Measurements from ENCODE around the gene HDDC2. TPM values are rescaled to one million over a fixed set of nuclear protein-coding genes. Genes with fewer than 3 reads are reported as not detected.

The HDDC2 gene
- total RNA-seq, 2 experiments from 2014 or later, result 88.9 to 92.3 TPM

DNA sequence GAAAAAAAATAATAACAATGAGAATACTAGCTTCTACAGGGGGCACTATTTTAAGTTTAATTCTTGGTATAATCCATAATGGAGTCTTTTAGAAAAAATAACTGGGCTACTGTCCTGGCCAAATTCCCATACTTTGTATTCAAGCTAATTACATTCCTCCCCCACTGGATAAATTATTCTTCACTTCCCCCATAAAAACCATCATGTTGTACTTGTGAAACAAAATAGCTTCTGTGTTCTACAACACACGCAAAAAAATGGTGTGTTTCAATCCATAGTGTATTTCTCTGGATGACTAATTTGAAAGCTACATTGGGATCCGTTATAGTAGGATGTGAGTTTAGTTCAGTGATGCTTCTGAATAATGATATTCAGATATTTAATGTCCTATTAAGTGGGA lies 21.6 kb upstream of the HDDC2 start:
- CTCF ChIA-PET, result interaction anchor here (0.9 kb wide), 1 partner anchor 12 kb away, joined by 3 read pairs; no protein-coding TSS in a partner anchor
- Mint-ChIP-seq H3K4me1 (ENCODE audit: low read depth) (no peaks in the 10 kb centered on the region), H3K36me3 (no peaks in the 10 kb centered on the region), H3K27ac (no peak overlapping the region), H3K9me3 (no peaks in the 10 kb centered on the region), H3K4me3 (no peak overlapping the region), H3K27me3 (peaks cover 6% of the 10 kb centered on the region)
- POLR2A ChIA-PET, result interaction anchor here (0.9 kb wide), 1 partner anchor 8 kb away, joined by 3 read pairs; no protein-coding TSS in a partner anchor
- intact Hi-C loops (cut with micrococcal nuclease), result no loop called here
- no peak for DNase-seq

DNA sequence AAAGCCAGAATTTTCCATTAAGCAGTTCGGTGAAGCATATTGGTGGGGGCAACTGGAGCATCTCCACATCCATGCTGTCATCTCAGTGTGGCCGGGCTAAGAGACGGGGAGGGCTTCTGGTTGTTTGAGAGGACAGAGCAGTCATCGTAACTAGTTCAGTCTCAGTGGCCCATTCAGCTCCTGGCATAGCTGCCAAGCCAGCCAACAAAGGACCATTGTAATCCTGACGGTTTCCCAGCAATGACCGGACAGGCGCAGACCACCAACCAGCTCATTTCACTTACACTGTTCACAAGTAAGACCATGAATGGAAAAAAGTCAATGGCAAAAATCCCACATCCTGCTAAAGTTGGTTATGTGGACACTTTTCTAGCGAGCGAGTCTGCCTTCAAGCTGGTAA lies 14.9 kb upstream of the HDDC2 start:
- H3K36me3 Mint-ChIP-seq, result no peaks in the 10 kb centered on the region
- H3K27ac Mint-ChIP-seq, result no peak overlapping the region
- H3K4me1 Mint-ChIP-seq (ENCODE audit: low read depth), result no peaks in the 10 kb centered on the region
- no peaks in the 10 kb centered on the region for H3K9me3 Mint-ChIP-seq
- H3K4me3 Mint-ChIP-seq, result no peak overlapping the region
- peaks cover 9% of the 10 kb centered on the region for H3K27me3 Mint-ChIP-seq
- intact Hi-C loops (cut with micrococcal nuclease), result no loop called here
- CTCF ChIA-PET, result interaction anchor here (1.0 kb wide), 1 partner anchor 437 kb away, joined by 4 read pairs; no protein-coding TSS in a partner anchor
- DNase-seq, result no peak
- POLR2A ChIA-PET, result no interaction called here

DNA sequence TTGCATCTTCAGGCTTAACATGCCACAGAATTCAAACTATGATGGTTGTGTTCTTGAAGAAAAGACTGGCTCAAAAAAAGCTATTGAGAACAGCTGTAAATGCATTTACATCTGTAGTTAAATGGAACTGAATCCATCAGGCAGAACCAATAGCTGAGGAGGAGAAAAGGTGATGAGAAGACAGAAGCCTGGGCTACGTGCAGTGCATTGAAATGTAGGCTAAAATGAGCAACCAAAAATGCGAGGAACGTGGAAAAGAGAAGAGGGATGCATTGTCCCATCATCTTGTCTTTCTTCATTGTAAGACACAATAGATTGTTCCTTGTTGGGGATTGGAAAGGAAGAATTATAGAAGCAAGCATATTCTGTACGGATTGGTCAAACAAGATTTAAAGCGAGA lies 13.8 kb upstream of the HDDC2 start:
- no peak overlapping the region for H3K4me3 Mint-ChIP-seq
- ChIA-PET CTCF (interaction anchor here (1.0 kb wide), 1 partner anchor 438 kb away, joined by 4 read pairs; no protein-coding TSS in a partner anchor), POLR2A (no interaction called here)
- H3K4me1 Mint-ChIP-seq (ENCODE audit: low read depth), result no peaks in the 10 kb centered on the region
- intact Hi-C loops (cut with micrococcal nuclease), result no loop called here
- H3K36me3 Mint-ChIP-seq, result no peaks in the 10 kb centered on the region
- no peaks in the 10 kb centered on the region for H3K9me3 Mint-ChIP-seq
- no peak overlapping the region for H3K27ac Mint-ChIP-seq
- peaks cover 11% of the 10 kb centered on the region for H3K27me3 Mint-ChIP-seq
- DNase-seq, result no peak

DNA sequence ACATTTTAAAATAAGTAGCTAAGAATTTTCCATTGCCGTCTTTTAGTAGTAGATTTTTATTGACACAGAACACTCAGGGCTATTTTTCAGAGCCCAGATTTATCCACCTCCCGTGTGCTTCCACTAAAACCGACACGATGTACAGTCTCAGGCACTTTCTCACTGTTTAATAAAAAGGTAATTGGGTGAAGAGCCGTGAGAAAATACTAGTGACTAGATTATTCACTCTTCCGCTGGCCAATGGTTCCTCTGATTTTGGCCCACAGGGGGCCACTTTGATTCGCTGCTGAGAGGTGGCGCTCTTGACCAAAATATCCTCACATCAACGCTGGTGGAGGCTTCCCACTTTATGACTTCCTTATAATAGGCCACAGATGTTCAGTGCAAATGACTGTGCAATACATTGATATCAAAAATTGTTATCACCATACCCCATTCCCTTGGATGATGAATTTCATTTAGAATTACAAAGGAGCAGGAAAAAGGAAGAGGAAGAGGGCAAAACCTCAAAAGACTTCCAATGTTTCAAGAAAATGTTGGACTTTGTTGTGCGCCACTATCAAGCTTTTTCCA lies 12.3 kb upstream of the HDDC2 start:
- peak; percentile 58 for DNase-seq
- ChIA-PET CTCF (interaction anchor here (0.7 to 4.6 kb wide), 8 partner anchors 13 to 661 kb away, joined by 3 to 49 read pairs (median 7); partner anchors contain the start of gene HDDC2), POLR2A (interaction anchor here (0.6 kb wide), 1 partner anchor 433 kb away, joined by 3 read pairs; no protein-coding TSS in a partner anchor)
- no peaks in the 10 kb centered on the region for H3K36me3 Mint-ChIP-seq
- H3K27ac Mint-ChIP-seq, result no peak overlapping the region
- H3K4me3 Mint-ChIP-seq, result no peak overlapping the region
- H3K9me3 Mint-ChIP-seq, result no peaks in the 10 kb centered on the region
- intact Hi-C loops (cut with micrococcal nuclease), result no loop called here
- H3K27me3 Mint-ChIP-seq, result peaks cover 11% of the 10 kb centered on the region
- no peaks in the 10 kb centered on the region for H3K4me1 Mint-ChIP-seq (ENCODE audit: low read depth)

DNA sequence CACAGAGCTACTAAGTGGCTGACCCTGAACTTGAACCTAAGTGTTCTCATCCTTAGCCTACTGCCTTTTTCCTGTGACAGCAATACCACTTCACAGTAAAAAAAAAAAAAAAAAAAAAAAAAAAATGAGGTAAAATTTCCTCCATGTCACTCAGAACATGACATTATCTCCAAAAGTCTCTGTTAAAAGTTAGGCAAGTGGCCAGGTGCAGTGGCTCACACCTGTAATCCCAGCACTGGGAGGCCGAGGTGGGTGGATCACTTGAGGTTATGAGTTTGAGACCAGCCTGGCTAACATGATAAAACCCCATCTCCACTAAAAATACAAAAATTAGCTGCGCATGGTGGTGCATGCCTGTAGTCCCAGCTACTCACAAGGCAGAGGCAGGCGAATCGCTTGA lies 11.2 kb upstream of the HDDC2 start:
- no peak overlapping the region for H3K4me3 Mint-ChIP-seq
- ChIA-PET CTCF (interaction anchor here (0.9 to 4.6 kb wide), 10 partner anchors 12 to 662 kb away, joined by 3 to 49 read pairs (median 11); partner anchors contain the start of gene HDDC2), POLR2A (no interaction called here)
- DNase-seq, result no peak
- no peaks in the 10 kb centered on the region for H3K9me3 Mint-ChIP-seq
- H3K27me3 Mint-ChIP-seq, result peaks cover 16% of the 10 kb centered on the region
- peaks cover 5% of the 10 kb centered on the region for H3K4me1 Mint-ChIP-seq (ENCODE audit: low read depth)
- no peaks in the 10 kb centered on the region for H3K36me3 Mint-ChIP-seq
- H3K27ac Mint-ChIP-seq, result no peak overlapping the region
- intact Hi-C loops (cut with micrococcal nuclease), result loop anchor here (2.0 kb wide), 1 partner anchor 662 kb away; no protein-coding TSS in a partner anchor

DNA sequence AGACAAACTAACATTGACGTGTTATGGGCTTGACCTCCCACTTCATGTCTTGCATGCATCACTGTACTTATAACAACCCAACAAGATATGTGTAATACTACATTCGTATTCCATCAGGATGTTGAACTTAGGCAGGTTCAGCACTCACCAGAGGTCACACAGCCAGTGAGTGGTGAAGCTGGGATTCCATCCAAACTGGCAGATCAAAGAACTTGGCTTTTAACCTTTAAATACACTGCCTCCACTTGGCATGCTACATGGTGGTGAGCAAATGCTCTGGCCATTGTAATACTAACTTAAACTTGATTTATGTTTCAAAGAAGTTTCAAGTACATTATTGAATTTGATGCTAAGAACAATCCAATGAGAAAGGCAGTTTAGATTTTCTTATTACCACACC lies 10.7 kb upstream of the HDDC2 start:
- DNase-seq, result no peak
- intact Hi-C loops (cut with micrococcal nuclease), result loop anchor here (2.0 kb wide), 1 partner anchor 662 kb away; no protein-coding TSS in a partner anchor
- POLR2A ChIA-PET, result no interaction called here

DNA sequence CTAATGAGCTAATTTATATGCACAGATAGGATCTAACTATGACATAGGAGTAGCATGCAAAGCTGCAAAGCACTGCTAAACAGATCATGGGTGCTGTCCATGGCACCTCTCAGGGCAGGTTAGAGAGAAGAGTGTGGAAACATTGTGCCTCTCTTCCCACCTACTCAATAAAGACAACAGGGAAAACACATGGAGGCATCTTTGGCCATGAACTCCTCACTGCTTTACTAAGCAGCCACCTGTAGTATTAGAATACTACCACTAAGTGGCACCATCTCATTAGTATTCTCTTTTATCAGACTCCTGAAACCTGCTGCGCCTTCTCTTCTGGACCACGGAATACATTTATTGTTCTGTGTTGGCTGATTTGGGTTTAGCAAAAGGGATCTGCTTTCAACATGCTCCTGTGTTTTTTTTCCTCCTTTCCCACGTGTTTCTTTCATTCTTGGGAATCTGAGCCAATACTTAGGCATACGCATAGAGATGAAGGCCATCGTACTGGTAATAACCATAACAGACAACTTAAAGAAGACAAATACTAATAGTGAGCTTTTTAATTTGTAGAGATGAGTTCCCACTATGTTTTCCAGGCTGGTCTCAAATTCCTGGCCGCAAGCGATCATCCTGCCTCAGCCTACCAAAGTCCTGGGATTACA lies 9.4 kb upstream of the HDDC2 start:
- intact Hi-C loops (cut with micrococcal nuclease), result loop anchor here (1.0 kb wide), 3 partner anchors 437 to 458 kb away; no protein-coding TSS in a partner anchor
- no peaks in the 10 kb centered on the region for H3K9me3 Mint-ChIP-seq
- H3K27me3 Mint-ChIP-seq, result peaks cover 8% of the 10 kb centered on the region
- ChIA-PET CTCF (interaction anchor here (0.6 to 4.6 kb wide), 23 partner anchors 10 to 675 kb away, joined by 3 to 49 read pairs (median 4); partner anchors contain the start of genes HDDC2 and TRMT11), POLR2A (interaction anchor here (0.7 kb wide), 1 partner anchor 10 kb away, joined by 3 read pairs; the partner anchor contains the start of gene HDDC2)
- peaks cover 10% of the 10 kb centered on the region for H3K4me1 Mint-ChIP-seq (ENCODE audit: low read depth)
- no peak overlapping the region for H3K4me3 Mint-ChIP-seq
- H3K36me3 Mint-ChIP-seq, result no peaks in the 10 kb centered on the region
- H3K27ac Mint-ChIP-seq, result no peak overlapping the region
- DNase-seq, result no peak

More for the DNA sequence above, 10.7 kb upstream of the HDDC2 start:
- Mint-ChIP-seq H3K27ac (no peak overlapping the region), H3K4me3 (no peak overlapping the region), H3K9me3 (no peaks in the 10 kb centered on the region), H3K4me1 (ENCODE audit: low read depth) (peaks cover 9% of the 10 kb centered on the region), H3K27me3 (peaks cover 13% of the 10 kb centered on the region), H3K36me3 (no peaks in the 10 kb centered on the region)
- CTCF ChIA-PET, result interaction anchor here (1.2 to 4.6 kb wide), 7 partner anchors 19 to 662 kb away, joined by 4 to 49 read pairs (median 12); no protein-coding TSS in a partner anchor

DNA sequence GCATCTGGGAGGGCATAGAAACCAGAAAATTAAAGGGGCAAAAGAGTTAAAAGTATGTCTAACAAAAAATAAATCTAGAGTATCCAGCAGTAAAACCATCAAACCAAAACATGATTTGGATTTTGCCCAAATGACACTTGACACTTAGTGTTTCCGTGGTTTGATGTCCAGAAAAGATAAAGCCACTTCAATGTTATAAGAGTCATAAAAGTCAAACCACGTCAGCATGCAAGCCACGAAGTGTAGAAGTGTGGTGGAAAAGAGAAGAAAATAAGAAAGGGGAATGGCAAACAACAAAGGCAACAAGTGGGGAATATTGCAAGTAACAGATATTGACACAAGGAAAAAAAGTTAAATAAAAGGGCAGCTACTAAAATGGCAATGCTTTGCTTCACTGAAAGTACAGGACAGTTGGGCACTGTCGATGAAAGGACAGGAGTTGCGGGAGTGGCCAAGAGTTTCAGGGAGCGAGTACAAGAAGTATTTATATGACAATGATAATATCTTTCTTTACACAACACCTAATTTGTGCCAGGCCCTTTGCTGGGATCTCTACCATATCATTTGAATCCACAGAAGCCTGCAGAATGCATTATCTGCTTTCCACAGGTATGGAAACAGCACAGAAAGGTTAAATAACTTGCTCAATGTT lies 6.3 kb upstream of the HDDC2 start:
- CTCF ChIA-PET, result interaction anchor here (1.7 kb wide), 1 partner anchor 666 kb away, joined by 4 read pairs; no protein-coding TSS in a partner anchor
- Mint-ChIP-seq H3K27me3 (peaks cover 8% of the 10 kb centered on the region), H3K4me1 (ENCODE audit: low read depth) (peaks cover 15% of the 10 kb centered on the region), H3K9me3 (no peaks in the 10 kb centered on the region), H3K4me3 (no peak overlapping the region), H3K27ac (no peak overlapping the region), H3K36me3 (no peaks in the 10 kb centered on the region)
- POLR2A ChIA-PET, result no interaction called here
- intact Hi-C loops (cut with micrococcal nuclease), result no loop called here
- no peak for DNase-seq

DNA sequence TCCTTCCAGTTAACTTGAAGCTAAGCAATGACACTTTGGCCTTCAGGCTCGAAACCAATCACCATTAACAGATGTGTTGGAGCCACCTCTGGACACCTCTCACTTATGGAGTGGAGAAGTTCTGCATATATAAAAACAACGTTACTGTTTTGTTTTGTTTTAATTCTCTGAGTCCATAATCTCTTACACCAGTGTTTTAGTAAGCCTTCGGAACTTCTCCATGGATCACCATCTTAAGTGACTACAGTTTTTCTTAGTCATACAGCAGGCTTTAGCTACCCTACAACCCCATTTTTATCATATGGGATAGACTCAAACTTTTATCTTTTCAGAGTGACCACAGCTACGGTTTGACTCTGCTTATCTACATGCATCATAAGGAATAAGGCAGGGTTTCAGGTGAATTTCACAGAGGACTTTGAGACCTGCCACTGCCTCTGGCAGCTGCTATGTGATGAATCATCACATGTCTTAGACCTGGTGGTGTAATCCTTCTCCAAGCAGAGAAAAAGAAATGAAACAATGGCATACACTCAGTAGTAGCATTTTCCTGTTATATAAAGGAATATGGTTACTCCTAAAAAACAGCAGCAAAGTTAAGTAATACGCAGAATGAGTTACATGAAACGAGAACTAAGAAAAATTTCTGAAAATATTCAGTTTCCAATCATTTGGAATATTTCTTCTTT lies 5.5 kb upstream of the HDDC2 start:
- CTCF ChIA-PET, result interaction anchor here (1.0 to 1.4 kb wide), 2 partner anchors 446 to 461 kb away, joined by 3 to 5 read pairs; no protein-coding TSS in a partner anchor
- Mint-ChIP-seq H3K27ac (no peak overlapping the region), H3K9me3 (no peaks in the 10 kb centered on the region), H3K4me1 (ENCODE audit: low read depth) (peaks cover 23% of the 10 kb centered on the region), H3K27me3 (peaks cover 6% of the 10 kb centered on the region), H3K4me3 (no peak overlapping the region), H3K36me3 (no peaks in the 10 kb centered on the region)
- intact Hi-C loops (cut with micrococcal nuclease), result no loop called here
- POLR2A ChIA-PET, result no interaction called here
- no peak for DNase-seq

DNA sequence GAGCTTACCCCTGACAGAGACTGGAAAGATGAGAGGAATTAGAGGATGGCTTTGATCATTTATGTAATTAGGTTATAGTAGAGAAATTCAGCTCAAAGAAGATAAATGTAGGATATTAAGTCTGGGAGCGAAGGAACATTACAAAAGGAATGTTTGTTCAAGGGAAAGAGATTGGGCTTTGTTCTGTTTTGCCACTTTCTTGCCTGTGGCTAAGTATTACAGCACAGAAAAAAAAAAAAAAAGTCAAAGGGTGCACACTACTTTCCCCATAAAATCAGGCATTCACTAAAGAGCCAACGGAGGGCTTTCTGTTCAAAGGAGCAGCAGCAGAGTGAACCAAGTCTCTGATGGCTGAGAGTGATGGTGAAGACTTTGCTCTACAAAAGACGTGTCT lies 5.0 kb upstream of the HDDC2 start:
- H3K27me3 Mint-ChIP-seq, result peaks cover 6% of the 10 kb centered on the region
- POLR2A ChIA-PET, result no interaction called here
- intact Hi-C loops (cut with micrococcal nuclease), result no loop called here

DNA sequence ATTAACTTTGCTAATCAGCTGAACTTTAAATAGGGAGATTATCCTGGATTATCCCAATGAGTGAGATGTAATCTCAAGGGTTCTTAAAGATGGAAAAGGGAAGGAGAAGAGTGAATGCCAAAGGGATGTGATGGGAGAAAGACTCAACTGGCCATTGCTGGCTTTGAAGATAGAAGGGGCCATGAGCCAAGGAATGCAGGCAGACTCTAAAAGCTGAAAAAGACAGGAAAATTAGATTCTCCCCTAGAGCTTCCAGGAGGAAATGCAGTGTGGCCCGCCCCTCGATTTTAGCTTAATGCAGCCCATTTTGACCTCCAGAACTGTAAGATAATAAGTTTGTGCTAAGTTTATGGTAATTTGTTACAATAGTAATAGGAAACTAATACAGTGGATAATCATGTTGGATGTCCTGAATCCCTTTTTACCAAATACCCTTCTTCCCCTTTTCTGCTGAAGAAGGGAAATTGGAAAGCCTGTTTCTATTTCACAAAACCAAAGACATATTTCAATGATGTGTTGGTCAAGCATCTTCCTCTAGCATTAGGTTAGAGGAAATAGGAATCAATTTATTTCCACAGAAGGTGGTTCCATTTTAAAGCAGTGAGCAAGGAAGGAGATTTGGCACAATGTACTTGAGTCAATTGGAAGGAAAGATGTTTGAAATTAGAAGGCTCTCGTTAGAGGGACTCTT lies 3.3 kb upstream of the HDDC2 start:
- no peak overlapping the region for H3K4me3 Mint-ChIP-seq
- no peak for DNase-seq
- peaks cover 5% of the 10 kb centered on the region for H3K27me3 Mint-ChIP-seq
- no peak overlapping the region for H3K27ac Mint-ChIP-seq
- peaks cover 35% of the 10 kb centered on the region for H3K4me1 Mint-ChIP-seq (ENCODE audit: low read depth)
- no peaks in the 10 kb centered on the region for H3K9me3 Mint-ChIP-seq
- ChIA-PET CTCF (no interaction called here), POLR2A (no interaction called here)
- H3K36me3 Mint-ChIP-seq, result peaks cover 7% of the 10 kb centered on the region
- intact Hi-C loops (cut with micrococcal nuclease), result loop anchor here (5.0 kb wide), 4 partner anchors 113 to 682 kb away; partner anchors contain the start of genes HINT3, TPD52L1 and TRMT11

More for the DNA sequence above, 5.0 kb upstream of the HDDC2 start:
- no peak for DNase-seq
- H3K4me3 Mint-ChIP-seq, result no peak overlapping the region
- no peaks in the 10 kb centered on the region for H3K36me3 Mint-ChIP-seq
- CTCF ChIA-PET, result interaction anchor here (1.0 to 1.4 kb wide), 2 partner anchors 447 to 462 kb away, joined by 3 to 5 read pairs; no protein-coding TSS in a partner anchor
- peaks cover 26% of the 10 kb centered on the region for H3K4me1 Mint-ChIP-seq (ENCODE audit: low read depth)
- no peak overlapping the region for H3K27ac Mint-ChIP-seq
- no peaks in the 10 kb centered on the region for H3K9me3 Mint-ChIP-seq
